Measurements from ENCODE around the gene DHX40. TPM values are rescaled to one million over a fixed set of nuclear protein-coding genes. Genes with fewer than 3 reads are reported as not detected.

Gene DHX40
- polyA plus RNA-seq, 2 of the 4 experiments (the other 2 are of a cell fraction): 55.8 to 109 TPM

- Histone ChIP-seq H3K27ac (no peak overlapping the region), H3K4me3 (no peak overlapping the region), H3K9me3 (no peaks in the 10 kb centered on the region), H3K4me1 (no peaks in the 10 kb centered on the region), H3K4me2 (no peak overlapping the region)
- FAIRE-seq (no peak), DNase-seq (ENCODE audit: low read depth in 1 of 2, low spot score in 1 of 2) (peak in 1 of 2 experiments; percentile 32), ATAC-seq (peak in 1 of 2 experiments; percentile 44; a peak in 2 of 6 replicates)
- TF ChIP-seq POLR2A (IDR thresholded peaks at IDR 0.05; ENCODE audit: low read length): peak; percentile 38
- no peak for TF ChIP-seq HEYL (CRISPR knock-in tag; IDR thresholded peaks at IDR 0.05)
- 65% methylated on average over 6 of the region's 6 CpGs for WGBS (ENCODE audit: missing lambda C conversion rate)
- POLR2A ChIA-PET: no interaction called here
- CTCF ChIA-PET: interaction anchor here (0.6 to 2.0 kb wide), 2 partner anchors 8 to 34 kb away, joined by 3 to 6 read pairs; no protein-coding TSS in a partner anchor
Measured at GRCh38 chr17:59527325-59527917, 38.0 kb upstream of the DHX40 start.

DNA sequence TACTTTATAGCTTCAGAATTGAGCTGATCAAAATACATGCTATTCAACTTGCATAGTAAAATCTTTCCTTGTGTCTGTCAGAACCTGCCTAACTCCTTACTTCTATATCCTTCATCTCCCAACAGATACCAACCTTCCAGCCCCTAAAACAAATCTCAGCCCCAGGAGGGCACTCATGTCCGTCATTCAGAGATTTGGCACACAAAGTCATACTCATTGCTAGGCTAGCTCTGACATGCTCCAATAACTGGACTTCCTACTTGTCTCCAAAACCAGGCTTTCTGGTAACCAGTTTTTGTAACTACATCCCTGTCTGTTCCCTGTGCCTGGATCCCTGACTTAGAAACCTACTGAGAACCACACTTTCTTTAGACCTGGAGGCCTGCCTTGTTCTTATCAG lies 37.5 kb upstream of the DHX40 start:
- ATAC-seq: 0 out of 6 replicates have a peak, but pooled peaks of 1 of the 2 experiments have one; percentile 25
- no peak for DNase-seq (ENCODE audit: low read depth in 1 of 2, low spot score in 1 of 2)
- FAIRE-seq: no peak
- ChIA-PET POLR2A (no interaction called here), CTCF (interaction anchor here (2.0 kb wide), 1 partner anchor 9 kb away, joined by 6 read pairs; no protein-coding TSS in a partner anchor)
- 59% methylated on average over 1 of the region's 1 CpG for WGBS (ENCODE audit: missing lambda C conversion rate)
- no peaks in the 10 kb centered on the region for H3K4me1 ChIP-seq
- no peak overlapping the region for H3K4me3 ChIP-seq
- TF ChIP-seq ZFP36 (IDR thresholded peaks at IDR 0.05; ENCODE audit: borderline replicate concordance, partially characterized antibody): no peak
- TF ChIP-seq E2F6 (IDR thresholded peaks at IDR 0.05; ENCODE audit: borderline replicate concordance, low read depth): no peak
- TF ChIP-seq, protein P1, sequence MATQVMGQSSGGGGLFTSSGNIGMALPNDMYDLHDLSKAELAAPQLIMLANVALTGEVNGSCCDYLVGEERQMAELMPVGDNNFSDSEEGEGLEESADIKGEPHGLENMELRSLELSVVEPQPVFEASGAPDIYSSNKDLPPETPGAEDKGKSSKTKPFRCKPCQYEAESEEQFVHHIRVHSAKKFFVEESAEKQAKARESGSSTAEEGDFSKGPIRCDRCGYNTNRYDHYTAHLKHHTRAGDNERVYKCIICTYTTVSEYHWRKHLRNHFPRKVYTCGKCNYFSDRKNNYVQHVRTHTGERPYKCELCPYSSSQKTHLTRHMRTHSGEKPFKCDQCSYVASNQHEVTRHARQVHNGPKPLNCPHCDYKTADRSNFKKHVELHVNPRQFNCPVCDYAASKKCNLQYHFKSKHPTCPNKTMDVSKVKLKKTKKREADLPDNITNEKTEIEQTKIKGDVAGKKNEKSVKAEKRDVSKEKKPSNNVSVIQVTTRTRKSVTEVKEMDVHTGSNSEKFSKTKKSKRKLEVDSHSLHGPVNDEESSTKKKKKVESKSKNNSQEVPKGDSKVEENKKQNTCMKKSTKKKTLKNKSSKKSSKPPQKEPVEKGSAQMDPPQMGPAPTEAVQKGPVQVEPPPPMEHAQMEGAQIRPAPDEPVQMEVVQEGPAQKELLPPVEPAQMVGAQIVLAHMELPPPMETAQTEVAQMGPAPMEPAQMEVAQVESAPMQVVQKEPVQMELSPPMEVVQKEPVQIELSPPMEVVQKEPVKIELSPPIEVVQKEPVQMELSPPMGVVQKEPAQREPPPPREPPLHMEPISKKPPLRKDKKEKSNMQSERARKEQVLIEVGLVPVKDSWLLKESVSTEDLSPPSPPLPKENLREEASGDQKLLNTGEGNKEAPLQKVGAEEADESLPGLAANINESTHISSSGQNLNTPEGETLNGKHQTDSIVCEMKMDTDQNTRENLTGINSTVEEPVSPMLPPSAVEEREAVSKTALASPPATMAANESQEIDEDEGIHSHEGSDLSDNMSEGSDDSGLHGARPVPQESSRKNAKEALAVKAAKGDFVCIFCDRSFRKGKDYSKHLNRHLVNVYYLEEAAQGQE (IDR thresholded peaks at IDR 0.05): no peak
- TF ChIP-seq MAZ (IDR thresholded peaks at IDR 0.05; ENCODE audit: borderline replicate concordance, low read depth, low read length): no peak
- no peak for TF ChIP-seq RCOR1 (IDR thresholded peaks at IDR 0.05; ENCODE audit: low read depth, low read length)
- TF ChIP-seq NR3C1 (IDR thresholded peaks at IDR 0.05): no peak
- no peak for TF ChIP-seq KDM1A (IDR thresholded peaks at IDR 0.05; ENCODE audit: low read depth)
- TF ChIP-seq EHMT2 (IDR thresholded peaks at IDR 0.05; ENCODE audit: low read depth): no peak
- TF ChIP-seq HOXB5 (CRISPR knock-in tag; IDR thresholded peaks at IDR 0.05): no peak
- TF ChIP-seq HDAC2 (IDR thresholded peaks at IDR 0.05): no peak
- no peak for TF ChIP-seq CEBPB (IDR thresholded peaks at IDR 0.05)
- H3K9me3 ChIP-seq: no peaks in the 10 kb centered on the region
- H3K27ac ChIP-seq: no peak overlapping the region
- H3K4me2 ChIP-seq: no peak overlapping the region

- 88% methylated on average over 1 of the region's 1 CpG for WGBS (ENCODE audit: missing lambda C conversion rate)
- TF ChIP-seq FOXS1 (CRISPR knock-in tag; IDR thresholded peaks at IDR 0.05) (no peak), HOXA7 (CRISPR knock-in tag; IDR thresholded peaks at IDR 0.05) (no peak), ATOH8 (CRISPR knock-in tag; IDR thresholded peaks at IDR 0.05; ENCODE audit: low read depth) (no peak), NR3C1 (IDR thresholded peaks at IDR 0.05) (no peak), EHF (CRISPR knock-in tag; IDR thresholded peaks at IDR 0.05) (no peak), POLR2AphosphoS2 (conservative IDR thresholded peaks at IDR 0.05; ENCODE audit: low read length) (no peak), SMC3 (IDR thresholded peaks at IDR 0.05) (no peak), ZFP36 (IDR thresholded peaks at IDR 0.05; ENCODE audit: borderline replicate concordance, partially characterized antibody) (no peak), JUNB (IDR thresholded peaks at IDR 0.05) (no peak), GATA3 (IDR thresholded peaks at IDR 0.05; ENCODE audit: borderline replicate concordance) (no peak), JUN (IDR thresholded peaks at IDR 0.05) (no peak), PHF8 (IDR thresholded peaks at IDR 0.05; ENCODE audit: borderline replicate concordance, low read depth) (no peak)
- TF ChIP-seq, protein P2, sequence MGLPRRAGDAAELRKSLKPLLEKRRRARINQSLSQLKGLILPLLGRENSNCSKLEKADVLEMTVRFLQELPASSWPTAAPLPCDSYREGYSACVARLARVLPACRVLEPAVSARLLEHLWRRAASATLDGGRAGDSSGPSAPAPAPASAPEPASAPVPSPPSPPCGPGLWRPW (IDR thresholded peaks at IDR 0.05): no peak
- DNase-seq (ENCODE audit: low read depth in 1 of 2, low spot score in 1 of 2): no peak
- no peaks in the 10 kb centered on the region for H3K9me3 ChIP-seq
- ChIA-PET CTCF (interaction anchor here (0.8 to 5.5 kb wide), 3 partner anchors 9 to 220 kb away, joined by 3 to 34 read pairs (median 3); no protein-coding TSS in a partner anchor), POLR2A (no interaction called here)
- no peaks in the 10 kb centered on the region for H3K4me1 ChIP-seq
- no peak; a peak in 1 of 6 replicates for ATAC-seq
- H3K4me2 ChIP-seq: no peak overlapping the region
- no peak overlapping the region for H3K4me3 ChIP-seq
- no peak overlapping the region for H3K27ac ChIP-seq
- FAIRE-seq: peak; percentile 28
Measured at GRCh38 chr17:59530531-59530930, 34.9 kb upstream of the DHX40 start.

Data from A549 (cell line).